Measurements from ENCODE around the gene CSTPP1. TPM values are rescaled to one million over a fixed set of nuclear protein-coding genes. Genes with fewer than 3 reads are reported as not detected.

Gene CSTPP1
- total RNA-seq, 1 donor from 2014 or later = 36.9 TPM

- TF ChIP-seq CTCF (IDR thresholded peaks at IDR 0.05) = no peak
- DNase-seq (ENCODE audit: extremely low spot score, unreplicated experiment) = no peak
- Mint-ChIP-seq H3K27me3 (ENCODE audit: unreplicated experiment) (no peaks in the 10 kb centered on the region), H3K9me3 (ENCODE audit: unreplicated experiment) (no peaks in the 10 kb centered on the region), H3K4me3 (ENCODE audit: unreplicated experiment) (no peak overlapping the region), H3K36me3 (ENCODE audit: unreplicated experiment) (peaks cover 10% of the 10 kb centered on the region), H3K27ac (ENCODE audit: unreplicated experiment) (no peak overlapping the region), H3K4me1 (ENCODE audit: unreplicated experiment) (peaks cover 29% of the 10 kb centered on the region)
Observed at GRCh38 chr11:47178316-47178715, 241.8 kb downstream of the CSTPP1 start.

GRCh38 chr11:47178737-47179654 lies 242.4 kb downstream of the CSTPP1 start:
- Mint-ChIP-seq H3K4me1 (ENCODE audit: unreplicated experiment) (peaks cover 34% of the 10 kb centered on the region), H3K4me3 (ENCODE audit: unreplicated experiment) (no peak overlapping the region)

GRCh38 chr11:47179655-47179991 lies 243.1 kb downstream of the CSTPP1 start:
- H3K27ac Mint-ChIP-seq (ENCODE audit: unreplicated experiment) = peak overlapping the region; percentile 41
- no peaks in the 10 kb centered on the region for H3K27me3 Mint-ChIP-seq (ENCODE audit: unreplicated experiment)
- no peak for DNase-seq (ENCODE audit: extremely low spot score, unreplicated experiment)
- no peak overlapping the region for H3K4me3 Mint-ChIP-seq (ENCODE audit: unreplicated experiment)
- peak; percentile 59 for TF ChIP-seq CTCF (IDR thresholded peaks at IDR 0.05)
- peaks cover 40% of the 10 kb centered on the region for H3K4me1 Mint-ChIP-seq (ENCODE audit: unreplicated experiment)
- H3K36me3 Mint-ChIP-seq (ENCODE audit: unreplicated experiment) = peaks cover 11% of the 10 kb centered on the region
- H3K9me3 Mint-ChIP-seq (ENCODE audit: unreplicated experiment) = no peaks in the 10 kb centered on the region

More at GRCh38 chr11:47178737-47179654, 242.4 kb downstream of the CSTPP1 start:
- no peak for DNase-seq (ENCODE audit: extremely low spot score, unreplicated experiment)
- Mint-ChIP-seq H3K27ac (ENCODE audit: unreplicated experiment) (peak overlapping the region; percentile 41), H3K9me3 (ENCODE audit: unreplicated experiment) (no peaks in the 10 kb centered on the region), H3K36me3 (ENCODE audit: unreplicated experiment) (peaks cover 12% of the 10 kb centered on the region), H3K27me3 (ENCODE audit: unreplicated experiment) (no peaks in the 10 kb centered on the region)
- no peak for TF ChIP-seq CTCF (IDR thresholded peaks at IDR 0.05)

- no peak overlapping the region for H3K27ac Mint-ChIP-seq (ENCODE audit: unreplicated experiment)
- DNase-seq (ENCODE audit: extremely low spot score, unreplicated experiment) = no peak
- peaks cover 11% of the 10 kb centered on the region for H3K36me3 Mint-ChIP-seq (ENCODE audit: unreplicated experiment)
- H3K9me3 Mint-ChIP-seq (ENCODE audit: unreplicated experiment) = no peaks in the 10 kb centered on the region
- H3K4me1 Mint-ChIP-seq (ENCODE audit: unreplicated experiment) = peaks cover 42% of the 10 kb centered on the region
- no peak for TF ChIP-seq CTCF (IDR thresholded peaks at IDR 0.05)
- no peak overlapping the region for H3K4me3 Mint-ChIP-seq (ENCODE audit: unreplicated experiment)
- no peaks in the 10 kb centered on the region for H3K27me3 Mint-ChIP-seq (ENCODE audit: unreplicated experiment)
Observed at GRCh38 chr11:47180006-47180787, 243.6 kb downstream of the CSTPP1 start.

- H3K9me3 Mint-ChIP-seq (ENCODE audit: unreplicated experiment) = no peaks in the 10 kb centered on the region
- no peak overlapping the region for H3K4me3 Mint-ChIP-seq (ENCODE audit: unreplicated experiment)
- no peak for DNase-seq (ENCODE audit: extremely low spot score, unreplicated experiment)
- TF ChIP-seq CTCF (IDR thresholded peaks at IDR 0.05) = no peak
- H3K36me3 Mint-ChIP-seq (ENCODE audit: unreplicated experiment) = peaks cover 11% of the 10 kb centered on the region
- H3K27ac Mint-ChIP-seq (ENCODE audit: unreplicated experiment) = no peak overlapping the region
- H3K27me3 Mint-ChIP-seq (ENCODE audit: unreplicated experiment) = no peaks in the 10 kb centered on the region
- peaks cover 34% of the 10 kb centered on the region for H3K4me1 Mint-ChIP-seq (ENCODE audit: unreplicated experiment)
Observed at GRCh38 chr11:47181271-47181670, 244.7 kb downstream of the CSTPP1 start.
